T-helper 1 cell treated with Interleukin-12 subunit alpha and Interleukin-12 subunit beta and Interleukin-4 antibody, amounts not matched to agents 30 μg/mL and 1 μg/mL, for 36 hours (primary cell): Measurements from ENCODE around the gene TNFRSF1B.

Experiments
- H3K27ac Mint-ChIP-seq: one replicate; pipeline ENCODE4 v1.8.0; 2021; ENCODE audit warnings: mild to moderate bottlenecking, mixed read lengths
- H3K27me3 Mint-ChIP-seq: one replicate; pipeline ENCODE4 v1.8.0; 2021; ENCODE audit warnings: low read depth, mixed read lengths
- H3K36me3 Mint-ChIP-seq: one replicate; pipeline ENCODE4 v1.8.0; 2021; ENCODE audit warnings: low read depth, mixed read lengths
- H3K4me1 Mint-ChIP-seq: one replicate; pipeline ENCODE4 v1.8.0; 2021; ENCODE audit warnings: low read depth, mixed read lengths
- H3K4me3 Mint-ChIP-seq: one replicate; pipeline ENCODE4 v1.8.0; 2021; ENCODE audit warnings: mild to moderate bottlenecking, moderate library complexity, mixed read lengths
- H3K9me3 Mint-ChIP-seq: one replicate; pipeline ENCODE4 v1.8.0; 2021; ENCODE audit warnings: mixed read lengths

TNFRSF1B gene

GRCh38 chr1:12245733-12246132 is 78.9 kb downstream of the TNFRSF1B start:
- no peak overlapping the region for H3K27ac Mint-ChIP-seq
- H3K4me1 Mint-ChIP-seq: peaks cover 6% of the 10 kb centered on the region
- H3K9me3 Mint-ChIP-seq: no peaks in the 10 kb centered on the region
- H3K27me3 Mint-ChIP-seq: no peaks in the 10 kb centered on the region
- H3K4me3 Mint-ChIP-seq: no peak overlapping the region
- peaks cover 30% of the 10 kb centered on the region for H3K36me3 Mint-ChIP-seq

- no peaks in the 10 kb centered on the region for H3K9me3 Mint-ChIP-seq
- peaks cover 35% of the 10 kb centered on the region for H3K36me3 Mint-ChIP-seq
- H3K4me3 Mint-ChIP-seq: no peak overlapping the region
- H3K4me1 Mint-ChIP-seq: peaks cover 6% of the 10 kb centered on the region
- no peak overlapping the region for H3K27ac Mint-ChIP-seq
- H3K27me3 Mint-ChIP-seq: no peaks in the 10 kb centered on the region
These were observed 79.8 kb downstream of the TNFRSF1B start for GRCh38 chr1:12246584-12246983.

DNA sequence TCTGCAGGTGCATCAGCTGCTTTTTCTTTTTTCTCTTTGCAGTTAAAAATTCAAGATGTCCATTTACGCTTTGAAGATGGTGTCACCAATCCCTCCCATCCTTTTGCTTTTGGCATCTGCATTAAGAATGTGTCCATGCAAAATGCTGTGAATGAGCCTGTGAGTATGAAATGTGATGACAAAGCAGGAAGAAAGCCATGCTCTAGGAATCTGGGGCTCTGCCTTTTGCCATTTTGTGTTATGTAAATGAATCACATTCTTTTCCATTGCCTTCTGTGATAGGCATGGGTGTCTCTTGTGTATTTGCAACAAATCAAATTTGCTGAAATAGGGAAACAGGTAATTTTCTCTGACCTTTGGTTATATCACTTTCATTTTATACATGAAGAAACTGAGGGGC is 82.4 kb downstream of the TNFRSF1B start:
- no peak overlapping the region for H3K4me3 Mint-ChIP-seq
- H3K36me3 Mint-ChIP-seq: peaks cover 33% of the 10 kb centered on the region
- no peaks in the 10 kb centered on the region for H3K27me3 Mint-ChIP-seq
- no peaks in the 10 kb centered on the region for H3K9me3 Mint-ChIP-seq
- H3K4me1 Mint-ChIP-seq: peaks cover 5% of the 10 kb centered on the region
- H3K27ac Mint-ChIP-seq: no peak overlapping the region

- Mint-ChIP-seq H3K4me1 (peaks cover 2% of the 10 kb centered on the region), H3K36me3 (peaks cover 28% of the 10 kb centered on the region)
These were observed 83.0 kb downstream of the TNFRSF1B start for GRCh38 chr1:12249748-12250147.

GRCh38 chr1:12251442-12251841 is 84.7 kb downstream of the TNFRSF1B start:
- Mint-ChIP-seq H3K27ac (no peak overlapping the region), H3K27me3 (no peaks in the 10 kb centered on the region), H3K9me3 (no peaks in the 10 kb centered on the region), H3K36me3 (peaks cover 26% of the 10 kb centered on the region), H3K4me1 (peaks cover 1% of the 10 kb centered on the region), H3K4me3 (no peak overlapping the region)

More at GRCh38 chr1:12249748-12250147, 83.0 kb downstream of the TNFRSF1B start:
- Mint-ChIP-seq H3K27ac (no peak overlapping the region), H3K27me3 (no peaks in the 10 kb centered on the region), H3K4me3 (no peak overlapping the region), H3K9me3 (no peaks in the 10 kb centered on the region)

DNA sequence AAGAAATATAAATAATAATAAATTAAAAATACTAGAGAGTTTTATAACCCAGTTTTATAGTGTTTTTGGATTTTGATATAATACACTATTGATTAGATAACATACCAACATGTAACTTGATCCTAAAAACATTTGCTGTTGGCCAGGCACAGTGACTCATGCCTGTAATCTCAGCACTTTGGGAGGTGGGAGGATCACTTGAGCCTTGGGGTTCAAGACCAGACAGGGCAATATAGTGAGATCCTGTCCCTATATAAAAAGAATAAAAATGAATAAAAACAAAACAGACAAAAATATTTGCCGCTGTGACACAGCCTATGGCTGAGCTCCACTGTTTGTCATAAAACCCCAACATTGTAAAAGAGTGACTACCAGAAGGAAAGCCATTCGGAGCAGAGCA is 89.1 kb downstream of the TNFRSF1B start:
- H3K4me1 Mint-ChIP-seq: peaks cover 2% of the 10 kb centered on the region
- H3K27me3 Mint-ChIP-seq: no peaks in the 10 kb centered on the region
- peaks cover 38% of the 10 kb centered on the region for H3K36me3 Mint-ChIP-seq
- H3K4me3 Mint-ChIP-seq: no peak overlapping the region
- no peaks in the 10 kb centered on the region for H3K9me3 Mint-ChIP-seq
- no peak overlapping the region for H3K27ac Mint-ChIP-seq

DNA sequence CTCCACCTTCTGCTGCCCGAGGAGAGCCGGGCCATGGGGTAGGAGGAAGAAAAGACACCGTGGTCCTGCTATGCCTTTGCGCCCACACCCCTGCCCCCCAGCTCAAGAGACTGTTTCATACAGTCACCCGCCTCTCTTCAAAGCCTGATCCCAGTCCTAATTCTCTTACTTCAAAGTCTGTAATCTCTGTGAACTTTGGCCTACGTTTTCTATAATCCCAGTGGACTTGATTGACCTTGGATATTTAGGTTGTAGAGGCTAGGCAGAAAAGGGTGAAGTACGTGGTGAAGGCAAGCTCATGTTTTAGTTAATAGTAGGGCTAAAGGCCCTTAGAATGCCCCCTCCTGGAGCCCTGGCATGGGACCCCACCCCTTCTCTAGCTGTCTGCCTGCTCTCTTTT is 91.5 kb downstream of the TNFRSF1B start:
- no peak overlapping the region for H3K27ac Mint-ChIP-seq
- peaks cover 48% of the 10 kb centered on the region for H3K36me3 Mint-ChIP-seq
- peaks cover 2% of the 10 kb centered on the region for H3K4me1 Mint-ChIP-seq
- no peaks in the 10 kb centered on the region for H3K9me3 Mint-ChIP-seq
- H3K27me3 Mint-ChIP-seq: no peaks in the 10 kb centered on the region
- no peak overlapping the region for H3K4me3 Mint-ChIP-seq
